Thoracic aorta (tissue), 2 donors: ENCODE data around the gene PTDSS2. TPM values are rescaled to one million over a fixed set of nuclear protein-coding genes. Genes with fewer than 3 reads are reported as not detected.

Experiments used
- ATAC-seq: fragments of 150-250 bp; one replicate; pipeline ENCODE4 v1.8.0; 2017; ENCODE audit warnings: low read depth; ENCODE audit not compliant: insufficient number of reproducible peaks, low FRiP score
- DNase-seq: peaks from one replicate; pipeline ENCODE4 v3.0.0-alpha.2; 2020; ENCODE audit warnings: low spot score
- H3K27ac ChIP-seq, 2 donors: fragments of 200-600 bp; sonication (generic); 1 replicate in 1 of 2; 2 replicates in 1 of 2; pipeline ENCODE4 v1.5.1; 2016; ENCODE audit warnings: mild to moderate bottlenecking in 2 of 2, moderate library complexity in 2 of 2
- H3K27me3 ChIP-seq: fragments of 200-600 bp; sonication (generic); replicated peaks from 2 replicates; pipeline ENCODE4 v1.6.0; 2016; ENCODE audit warnings: mild to moderate bottlenecking; ENCODE audit not compliant: insufficient read depth
- H3K36me3 ChIP-seq: fragments of 200-600 bp; sonication (generic); one replicate; pipeline ENCODE4 v1.5.1; 2016
- H3K4me1 ChIP-seq, 2 donors: fragments of 200-600 bp; sonication (generic); 1 replicate in 1 of 2; 2 replicates in 1 of 2; pipeline versions ENCODE4 v1.5.1 to v1.6.0; 2016; ENCODE audit warnings: low read depth in 2 of 2, mild to moderate bottlenecking in 1 of 2; ENCODE audit not compliant: control insufficient read depth in 1 of 2
- H3K4me3 ChIP-seq: fragments of 200-600 bp; sonication (generic); 2 replicates; pipeline ENCODE4 v1.5.1; 2016; ENCODE audit warnings: mild to moderate bottlenecking
- H3K9me3 ChIP-seq: fragments of 200-600 bp; sonication (generic); 2 replicates; pipeline ENCODE4 v1.5.1; 2016
- CTCF ChIP-seq: fragments of 200-600 bp; sonication (generic); IDR thresholded peaks from one replicate; pipeline ENCODE4 v1.5.1; 2019; ENCODE audit warnings: antibody characterized with exemption
- total RNA-seq, 2 donors: library from RNA; depleted of rRNA; stranded (reverse); fragments of >200 nt; gene quantifications; one replicate each; pipeline versions ENCODE4 v1.1.0 to v1.2.3, GENCODE V29; 2016

The PTDSS2 gene
- total RNA-seq, 2 donors from 2014 or later = 34.0 to 34.7 TPM

- Histone ChIP-seq H3K9me3 (no peaks in the 10 kb centered on the region), H3K27ac (no peak overlapping the region), H3K27me3 (no peaks in the 10 kb centered on the region), H3K4me1 (peaks cover 7 to 11% of the 10 kb centered on the region in 2 donors), H3K4me3 (no peak overlapping the region), H3K36me3 (peaks cover 10% of the 10 kb centered on the region)
- ATAC-seq = no peak
- no peak for DNase-seq
- TF ChIP-seq CTCF = no peak
Observed at GRCh38 chr11:454801-455565, 4.9 kb downstream of the PTDSS2 start.

- no peaks in the 10 kb centered on the region for H3K27me3 ChIP-seq
- no peaks in the 10 kb centered on the region for H3K9me3 ChIP-seq
- peaks cover 7 to 11% of the 10 kb centered on the region in 2 donors for H3K4me1 ChIP-seq
- peaks cover 17% of the 10 kb centered on the region for H3K36me3 ChIP-seq
- H3K4me3 ChIP-seq = no peak overlapping the region
- TF ChIP-seq CTCF = no peak
- no peak for DNase-seq
- ATAC-seq = no peak
- H3K27ac ChIP-seq = no peak overlapping the region
Observed at GRCh38 chr11:455566-456147, 5.6 kb downstream of the PTDSS2 start.

GRCh38 chr11:456533-456932 lies 6.5 kb downstream of the PTDSS2 start:
- no peak for DNase-seq
- Histone ChIP-seq H3K36me3 (peaks cover 20% of the 10 kb centered on the region), H3K9me3 (no peaks in the 10 kb centered on the region), H3K27me3 (no peaks in the 10 kb centered on the region), H3K4me1 (peaks cover 1 to 4% of the 10 kb centered on the region in 2 donors), H3K4me3 (no peak overlapping the region), H3K27ac (no peak overlapping the region)
- TF ChIP-seq CTCF = no peak
- no peak for ATAC-seq

GRCh38 chr11:457111-457760 lies 7.2 kb downstream of the PTDSS2 start:
- ATAC-seq = no peak

More at GRCh38 chr11:457111-457760, 7.2 kb downstream of the PTDSS2 start:
- DNase-seq = no peak
- Histone ChIP-seq H3K4me3 (no peak overlapping the region), H3K27ac (no peak overlapping the region), H3K36me3 (peaks cover 20% of the 10 kb centered on the region), H3K9me3 (no peaks in the 10 kb centered on the region), H3K27me3 (no peaks in the 10 kb centered on the region), H3K4me1 (no peaks in the 10 kb centered on the region)
- no peak for TF ChIP-seq CTCF
